Activated CD4-positive, CD25-positive, alpha-beta regulatory T cell treated with anti-CD3 and anti-CD28 coated beads, Interleukin-2, amount 50 U/mL, for 72 hours (primary cell): ENCODE measurements around the gene ARG2.
A peak's percentile ranks its signal among the peaks of the same experiment; 100 is the strongest.

ENCODE experiments used
- DNase-seq: peaks from one replicate; pipeline ENCODE4 v3.0.0; 2021

Gene ARG2

GRCh38 chr14:67619446-67620216 is at the start of gene ARG2:
ARG2 (plus strand) TSS chr14:67619920; CDS start chr14:67619978, 58 bp downstream.
- peak; percentile 98 for DNase-seq

- DNase-seq: no peak
Observed at GRCh38 chr14:67570453-67570852, 49.3 kb upstream of the ARG2 start.

GRCh38 chr14:67571275-67571990 is 48.3 kb upstream of the ARG2 start:
- DNase-seq: peak; percentile 69

- DNase-seq: no peak
Observed at GRCh38 chr14:67571991-67572323, 47.8 kb upstream of the ARG2 start.

- DNase-seq: no peak
Observed at GRCh38 chr14:67572608-67573007, 47.1 kb upstream of the ARG2 start.

GRCh38 chr14:67573228-67574010 is 46.3 kb upstream of the ARG2 start:
- no peak for DNase-seq

GRCh38 chr14:67574156-67574555 is 45.6 kb upstream of the ARG2 start:
- no peak for DNase-seq

GRCh38 chr14:67574806-67575205 is 44.9 kb upstream of the ARG2 start:
- DNase-seq: no peak

GRCh38 chr14:67575684-67576083 is 44.0 kb upstream of the ARG2 start:
- no peak for DNase-seq

GRCh38 chr14:67576216-67576955 is 43.3 kb upstream of the ARG2 start:
- DNase-seq: no peak

GRCh38 chr14:67577181-67577808 is 42.4 kb upstream of the ARG2 start:
- DNase-seq: no peak

- DNase-seq: no peak
Observed at GRCh38 chr14:67577909-67578749, 41.6 kb upstream of the ARG2 start.

- DNase-seq: no peak
Observed at GRCh38 chr14:67579040-67579439, 40.7 kb upstream of the ARG2 start.

GRCh38 chr14:67579636-67580035 is 40.1 kb upstream of the ARG2 start:
- no peak for DNase-seq

GRCh38 chr14:67580336-67581171 is 39.2 kb upstream of the ARG2 start:
- no peak for DNase-seq

- DNase-seq: no peak
Observed at GRCh38 chr14:67581643-67582042, 38.1 kb upstream of the ARG2 start.

GRCh38 chr14:67582061-67582460 is 37.7 kb upstream of the ARG2 start:
- no peak for DNase-seq

GRCh38 chr14:67583711-67584644 is 35.7 kb upstream of the ARG2 start:
- no peak for DNase-seq

GRCh38 chr14:67584978-67585377 is 34.7 kb upstream of the ARG2 start:
- DNase-seq: no peak
